H9 (cell line): ENCODE data around the gene DTNB. TPM values are rescaled to one million over a fixed set of nuclear protein-coding genes. Genes with fewer than 3 reads are reported as not detected.
A peak's percentile ranks its signal among the peaks of the same experiment; 100 is the strongest.
"Not testable (repeated sequence)": the region's sequence is repeated elsewhere in the genome, so short reads cannot be mapped to it uniquely, and the experiment has no call there.

ENCODE experiments used
- DNase-seq: peaks from one replicate; pipeline ENCODE4 v3.0.0-alpha.2; 2017
- H2AFZ ChIP-seq: one replicate; pipeline ENCODE4 v1.6.1; 2013; ENCODE audit warnings: mild to moderate bottlenecking, low read length, control low read depth, moderate library complexity
- H2AK5ac ChIP-seq: 2 replicates; pipeline ENCODE4 v1.6.1; 2013; ENCODE audit warnings: low read length, control low read depth, mixed read lengths; ENCODE audit not compliant: insufficient read length
- H2BK120ac ChIP-seq: one replicate; pipeline ENCODE4 v1.6.1; 2013; ENCODE audit warnings: low read depth, mild to moderate bottlenecking, low read length, control low read depth, inconsistent platforms; ENCODE audit not compliant: poor library complexity, severe bottlenecking
- H2BK12ac ChIP-seq: 2 replicates; pipeline ENCODE4 v1.6.1; 2013; ENCODE audit warnings: low read length, control low read depth, mixed read lengths, low read depth; ENCODE audit not compliant: insufficient read length
- H2BK15ac ChIP-seq: 2 replicates; pipeline ENCODE4 v1.6.1; 2013; ENCODE audit warnings: low read depth, low read length, control low read depth
- H2BK20ac ChIP-seq: one replicate; pipeline ENCODE4 v1.6.1; 2013; ENCODE audit warnings: low read depth, mild to moderate bottlenecking, low read length, control low read depth, inconsistent platforms; ENCODE audit not compliant: poor library complexity, severe bottlenecking
- H2BK5ac ChIP-seq: 2 replicates; pipeline ENCODE4 v1.6.1; 2013; ENCODE audit warnings: low read length, control low read depth, mixed read lengths; ENCODE audit not compliant: insufficient read length
- H3K14ac ChIP-seq: 2 replicates; pipeline ENCODE4 v1.6.1; 2013; ENCODE audit warnings: low read length, control low read depth; ENCODE audit not compliant: insufficient read depth
- H3K18ac ChIP-seq: 2 replicates; pipeline ENCODE4 v1.6.1; 2013; ENCODE audit warnings: low read depth, mild to moderate bottlenecking, mixed read lengths, low read length, control low read depth; ENCODE audit not compliant: insufficient read length
- H3K23ac ChIP-seq: 2 replicates; pipeline ENCODE4 v1.6.1; 2013; ENCODE audit warnings: low read length, control low read depth, mixed read lengths, low read depth; ENCODE audit not compliant: insufficient read length
- H3K23me2 ChIP-seq: 2 replicates; pipeline ENCODE4 v1.6.1; 2013; ENCODE audit warnings: low read depth, mild to moderate bottlenecking, mixed read lengths, low read length, control low read depth; ENCODE audit not compliant: insufficient read length, poor library complexity, severe bottlenecking
- H3K27ac ChIP-seq: 2 replicates; pipeline ENCODE4 v1.5.1; 2013; ENCODE audit warnings: low read length, control low read depth, mixed read lengths, low read depth; ENCODE audit not compliant: insufficient read length
- H3K27me3 ChIP-seq: 2 replicates; pipeline ENCODE4 v1.6.1; 2013; ENCODE audit warnings: low read length, control low read depth, inconsistent platforms; ENCODE audit not compliant: insufficient read depth
- H3K4ac ChIP-seq: 2 replicates; pipeline ENCODE4 v1.6.1; 2013; ENCODE audit warnings: low read depth, mild to moderate bottlenecking, control low read depth, inconsistent platforms, low read length, moderate library complexity
- H3K4me1 ChIP-seq: 2 replicates; pipeline ENCODE4 v1.6.1; 2013; ENCODE audit warnings: low read length, control low read depth, inconsistent platforms; ENCODE audit not compliant: insufficient read depth
- H3K4me2 ChIP-seq: 2 replicates; pipeline ENCODE4 v1.6.1; 2013; ENCODE audit warnings: low read length, control low read depth, mixed read lengths; ENCODE audit not compliant: insufficient read length, insufficient read depth
- H3K56ac ChIP-seq: 2 replicates; pipeline ENCODE4 v1.6.1; 2013; ENCODE audit warnings: low read depth, mild to moderate bottlenecking, mixed read lengths, low read length, control low read depth; ENCODE audit not compliant: insufficient read length
- H3K79me1 ChIP-seq: 2 replicates; pipeline ENCODE4 v1.6.1; 2013; ENCODE audit warnings: low read depth, mild to moderate bottlenecking, moderate library complexity, low read length, control low read depth, inconsistent platforms; ENCODE audit not compliant: insufficient read depth, poor library complexity, severe bottlenecking
- H3K79me2 ChIP-seq: 2 replicates; pipeline ENCODE4 v1.6.1; 2013; ENCODE audit warnings: low read length, control low read depth, inconsistent platforms; ENCODE audit not compliant: insufficient read depth
- H3K9ac ChIP-seq: 2 replicates; pipeline ENCODE4 v1.6.1; 2013; ENCODE audit warnings: low read length, control low read depth, mixed read lengths; ENCODE audit not compliant: insufficient read length; ENCODE audit errors: extremely low read depth
- H3K9me3 ChIP-seq: one replicate; pipeline ENCODE4 v1.6.1; 2013; ENCODE audit warnings: low read depth, low read length, inconsistent platforms; ENCODE audit not compliant: control insufficient read depth
- H3T11ph ChIP-seq: one replicate; pipeline ENCODE4 v1.6.1; 2013; ENCODE audit warnings: mild to moderate bottlenecking, low read length, control low read depth, inconsistent platforms
- H4K20me1 ChIP-seq: one replicate; pipeline ENCODE4 v1.6.1; 2013; ENCODE audit not compliant: control insufficient read depth, insufficient read length, insufficient read depth
- H4K5ac ChIP-seq: 2 replicates; pipeline ENCODE4 v1.6.1; 2013; ENCODE audit warnings: low read depth, mild to moderate bottlenecking, mixed read lengths, low read length, control low read depth; ENCODE audit not compliant: insufficient read length
- H4K8ac ChIP-seq: replicated peaks from 2 replicates; pipeline ENCODE4 v1.6.1; 2013; ENCODE audit warnings: low read length, control low read depth, mixed read lengths, low read depth; ENCODE audit not compliant: insufficient read length
- H4K91ac ChIP-seq: 2 replicates; pipeline ENCODE4 v1.6.1; 2013; ENCODE audit warnings: low read depth, mild to moderate bottlenecking, moderate library complexity, mixed read lengths, low read length, control low read depth; ENCODE audit not compliant: insufficient read length
- H3K27ac Mint-ChIP-seq, 3 experiments: 2 replicates in 2 of 3; 3 replicates in 1 of 3; pipeline ENCODE4 v1.8.0; 2020 to 2021; ENCODE audit warnings: mixed read lengths in 3 of 3, mild to moderate bottlenecking in 1 of 3, moderate library complexity in 1 of 3
- H3K27me3 Mint-ChIP-seq: 2 replicates; pipeline ENCODE4 v1.8.0; 2021; ENCODE audit warnings: low read depth, mild to moderate bottlenecking, moderate library complexity, mixed read lengths
- H3K36me3 Mint-ChIP-seq, 3 experiments: 2 replicates in 2 of 3; 3 replicates in 1 of 3; pipeline ENCODE4 v1.8.0; 2020 to 2021; ENCODE audit warnings: low read depth in 3 of 3, mixed read lengths in 3 of 3; ENCODE audit not compliant: insufficient read depth in 1 of 3
- H3K4me1 Mint-ChIP-seq, 2 experiments: 2 replicates each; pipeline ENCODE4 v1.8.0; 2020; ENCODE audit warnings: mixed read lengths in 2 of 2
- H3K4me3 Mint-ChIP-seq, 2 experiments: 2 replicates in 1 of 2; 3 replicates in 1 of 2; pipeline ENCODE4 v1.8.0; 2020 to 2021; ENCODE audit warnings: mild to moderate bottlenecking in 2 of 2, mixed read lengths in 2 of 2, moderate library complexity in 1 of 2
- H3K9me3 Mint-ChIP-seq, 2 experiments: 2 replicates in 1 of 2; 3 replicates in 1 of 2; pipeline ENCODE4 v1.8.0; 2020; ENCODE audit warnings: mild to moderate bottlenecking in 2 of 2, mixed read lengths in 2 of 2, moderate library complexity in 1 of 2
- CTCF ChIP-seq: fragments of 200-600 bp; sonication (generic); conservative IDR thresholded peaks from 3 replicates; pipeline ENCODE4 v1.8.0; 2021; ENCODE audit warnings: antibody characterized with exemption, mild to moderate bottlenecking
- WGBS: extraction: QIAGEN DNeasy Blood & Tissue Kit; methylation state at CpG from one replicate; pipeline ENCODE4 v1.1.7; 2013; ENCODE audit warnings: missing lambda C conversion rate, low lambda C conversion rate, mixed read lengths; ENCODE audit not compliant: insufficient read length; ENCODE audit errors: extremely low coverage; 5-methylcytosine and 5-hydroxymethylcytosine counted together
- total RNA-seq: library from RNA; stranded (reverse); gene quantifications from 2 replicates; pipeline ENCODE4 v1.2.1, GENCODE V29; 2021

Gene DTNB
- total RNA-seq, 1 experiment from 2014 or later, result 26.7 TPM

DNA sequence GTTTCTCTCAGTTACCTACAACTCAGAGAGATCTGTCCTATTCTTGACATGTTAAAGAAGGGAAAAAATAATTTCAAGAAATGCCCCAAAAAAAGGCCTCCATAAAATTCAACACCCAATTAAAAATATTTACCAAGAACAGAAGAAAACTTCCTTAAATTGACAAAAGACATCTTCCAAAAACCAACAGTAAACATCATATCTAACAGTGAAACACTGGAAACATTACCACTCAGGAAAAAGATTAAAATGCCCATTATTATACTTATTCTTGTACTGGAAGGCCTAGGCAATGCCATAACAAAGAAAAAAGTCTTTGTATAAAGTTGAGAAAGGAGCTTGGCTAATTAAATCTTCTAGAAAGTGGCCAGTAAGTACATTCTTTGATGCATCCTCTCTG, 7.2 kb downstream of the DTNB start:
- DNase-seq, result no peak
- Histone ChIP-seq H2BK120ac (no peak overlapping the region), H2BK12ac (no peak overlapping the region), H4K20me1 (no peaks in the 10 kb centered on the region), H4K8ac (no peak overlapping the region), H3K9ac (no peak overlapping the region), H3K4me1 (peaks cover 8% of the 10 kb centered on the region; the same call in 1 of the 2 replicates), H3K79me2 (peaks cover 9% of the 10 kb centered on the region; the same call in 1 of the 2 replicates), H2AK5ac (no peak overlapping the region), H4K5ac (no peak overlapping the region), H3K27me3 (no peaks in the 10 kb centered on the region), H2BK20ac (no peak overlapping the region), H2AFZ (no peak overlapping the region), H2BK5ac (no peak overlapping the region), H3K4me2 (no peak overlapping the region), H4K91ac (no peak overlapping the region), H3T11ph (no peak overlapping the region), H3K56ac (no peak overlapping the region), H2BK15ac (no peak overlapping the region), H3K18ac (no peak overlapping the region), H3K79me1 (no peaks in the 10 kb centered on the region), H3K9me3 (no peaks in the 10 kb centered on the region), H3K23ac (no peak overlapping the region), H3K27ac (no peak overlapping the region), H3K4ac (no peak overlapping the region), H3K23me2 (no peaks in the 10 kb centered on the region), H3K14ac (no peak overlapping the region)
- no peaks in the 10 kb centered on the region for H3K9me3 Mint-ChIP-seq
- peaks cover 34 to 38% of the 10 kb centered on the region in 2 experiments for H3K4me1 Mint-ChIP-seq
- H3K27ac Mint-ChIP-seq, result no peak overlapping the region
- TF ChIP-seq CTCF, result no peak
- no peak overlapping the region for H3K4me3 Mint-ChIP-seq
- no peaks in the 10 kb centered on the region for H3K36me3 Mint-ChIP-seq
- no peaks in the 10 kb centered on the region; the same call in 1 of the 2 replicates for H3K27me3 Mint-ChIP-seq

GRCh38 chr2:25665429-25665828, 7.9 kb downstream of the DTNB start:
- not testable (repeated sequence) for H3K4ac ChIP-seq, H3K23me2 ChIP-seq, H3K27ac ChIP-seq, H3K23ac ChIP-seq, H4K5ac ChIP-seq, H4K91ac ChIP-seq, H2BK20ac ChIP-seq, H3K18ac ChIP-seq, H3T11ph ChIP-seq, H2AFZ ChIP-seq, H3K56ac ChIP-seq, H3K9ac ChIP-seq, DNase-seq, H3K79me1 ChIP-seq, H3K27me3 Mint-ChIP-seq, H3K4me1 ChIP-seq, H3K27me3 ChIP-seq, H3K9me3 Mint-ChIP-seq, H4K20me1 ChIP-seq, H3K4me3 Mint-ChIP-seq, H3K36me3 Mint-ChIP-seq, H2BK12ac ChIP-seq, H2AK5ac ChIP-seq, H3K4me2 ChIP-seq, H3K9me3 ChIP-seq, H2BK5ac ChIP-seq, H2BK15ac ChIP-seq, H2BK120ac ChIP-seq, H4K8ac ChIP-seq, H3K14ac ChIP-seq, H3K79me2 ChIP-seq
- Mint-ChIP-seq H3K27ac (peak overlapping the region in 1 of 3 experiments; percentile 31; a peak in 2 of 7 replicates), H3K4me1 (peaks cover 30 to 32% of the 10 kb centered on the region in 2 experiments)
- no CpG with 5 or more reads among the region's 3 CpGs for WGBS
